H1 (cell line): Measurements from ENCODE around the gene AGBL4. TPM values are rescaled to one million over a fixed set of nuclear protein-coding genes. Genes with fewer than 3 reads are reported as not detected.

Experiments used
- ATF2 ChIP-seq: IDR thresholded peaks from 2 replicates; pipeline ENCODE4 v1.6.1; 2012; ENCODE audit warnings: low read length, inconsistent platforms
- CBX8 ChIP-seq: fragments of 300-800, 300-1000 bp; sonication (generic); IDR thresholded peaks from 2 replicates; pipeline ENCODE4 v1.7.1; 2016; ENCODE audit warnings: low read depth, low read length, borderline replicate concordance
- CHD7 ChIP-seq: fragments of 300-600 bp; sonication (generic); IDR thresholded peaks from 2 replicates; pipeline ENCODE4 v1.7.1; 2012; ENCODE audit warnings: low read length, moderate library complexity, mild to moderate bottlenecking, inconsistent platforms; ENCODE audit not compliant: insufficient replicate concordance
- CTCF ChIP-seq, 3 experiments: IDR thresholded peaks; 1 replicate in 2 of 3; 2 replicates in 1 of 3; pipeline versions ENCODE4 v1.5.1 to v1.6.1; 2011; ENCODE audit warnings: low read length in 3 of 3, mild to moderate bottlenecking in 3 of 3, inconsistent platforms in 2 of 3, low read depth in 1 of 3, moderate library complexity in 1 of 3; ENCODE audit not compliant: insufficient read depth in 1 of 3; ENCODE audit errors: control extremely low read depth in 1 of 3
- KDM1A ChIP-seq: fragments of 200-600, 300-600 bp; sonication (generic); IDR thresholded peaks from 2 replicates; pipeline ENCODE4 v1.7.1; 2016; ENCODE audit warnings: mild to moderate bottlenecking, low read length, borderline replicate concordance
- SP1 ChIP-seq: IDR thresholded peaks from 2 replicates; pipeline ENCODE4 v1.6.1; 2011; ENCODE audit warnings: low read depth, low read length
- TAF1 ChIP-seq: IDR thresholded peaks from 2 replicates; pipeline ENCODE4 v1.6.1; 2011; ENCODE audit warnings: mild to moderate bottlenecking, low read depth, low read length
- polyA plus RNA-seq, 7 experiments: library from polyadenylated mRNA; depleted of rRNA in 3 of 7; stranded (reverse) in 5 of 7; unstranded in 2 of 7; fragments of >200 nt in 5 of 7; fragments of 200-250 nt in 2 of 7; gene quantifications; 1 replicate in 5 of 7; 2 replicates in 1 of 7; 4 replicates in 1 of 7; pipeline versions ENCODE4 v1.2.1 to v1.2.3, GENCODE V29; 2011 to 2013; ENCODE audit warnings: missing spikeins in 2 of 7, mixed read lengths in 2 of 7
- total RNA-seq: library from RNA; stranded (reverse); fragmentation: NEBNext Ultra II Directional; extraction: Animal tissue kit (Norgen Biotek cat#: 25700); gene quantifications from 2 replicates; pipeline ENCODE4 v1.2.1, GENCODE V29; 2021

The AGBL4 gene
- total and polyA plus RNA-seq, 2 of the 8 experiments (the other 6 are each of a cell fraction or from before 2014, with no cell fraction given) = 0.41 to 0.45 TPM

- no peak for TF ChIP-seq CHD7
- TF ChIP-seq ATF2 = no peak
- TF ChIP-seq SP1 = no peak
- TF ChIP-seq CBX8 = no peak
- TF ChIP-seq KDM1A = no peak
- TF ChIP-seq CTCF (IDR thresholded peaks at IDR 0.05; ENCODE audit: control extremely low read depth in 1 of 3, insufficient read depth in 1 of 3, low read depth in 1 of 3, low read length in 3 of 3) = no peak
- no peak for TF ChIP-seq TAF1
Measured at GRCh38 chr1:48923116-48923515, 1100.6 kb downstream of the AGBL4 start (continued).
